ENCODE measurements around the gene SHROOM1. TPM values are rescaled to one million over a fixed set of nuclear protein-coding genes. Genes with fewer than 3 reads are reported as not detected.

SHROOM1 gene
- total RNA-seq, 2 experiments from 2014 or later = 0.60 to 2.4 TPM

GRCh38 chr5:132827943-132828673 is 2.3 kb downstream of the SHROOM1 start:
- ChIA-PET POLR2A (interaction anchor here (0.5 to 0.6 kb wide), 4 partner anchors 57 to 1163 kb away, joined by 3 to 5 read pairs (median 3); no protein-coding TSS in a partner anchor), CTCF (ENCODE audit: unreplicated experiment) (interaction anchor here (0.6 to 1.0 kb wide), 3 partner anchors 55 to 568 kb away, joined by 3 to 9 read pairs (median 4); no protein-coding TSS in a partner anchor)
- no peak for TF ChIP-seq CTCF (conservative IDR thresholded peaks at IDR 0.05; ENCODE audit: low read length)
- TF ChIP-seq EZH2phosphoT487 (IDR thresholded peaks at IDR 0.05; ENCODE audit: borderline replicate concordance, low read depth, low read length) = no peak
- H3K4me1 ChIP-seq (ENCODE audit: insufficient read depth, low read length, poor library complexity, severe bottlenecking) = peaks cover 5% of the 10 kb centered on the region
- DNase-seq (ENCODE audit: low spot score) = no peak
- no peak overlapping the region for H3K27ac ChIP-seq (ENCODE audit: low read depth, low read length, poor library complexity, severe bottlenecking)
- no peak overlapping the region for H3K4me2 ChIP-seq (ENCODE audit: low read length)
- no peaks in the 10 kb centered on the region for H3K36me3 ChIP-seq (ENCODE audit: insufficient read depth, low read length)
- H3K79me2 ChIP-seq (ENCODE audit: insufficient read depth, low read depth, low read length) = no peaks in the 10 kb centered on the region
- H3K9me2 ChIP-seq (ENCODE audit: insufficient read depth, low read length) = no peaks in the 10 kb centered on the region
- no TSS peak for BruUV-seq (replicated peaks)
- intact Hi-C loops (cut with micrococcal nuclease; ENCODE audit: unreplicated experiment) = no loop called here
- H3K9me3 ChIP-seq (ENCODE audit: low read length) = no peaks in the 10 kb centered on the region
- no peak overlapping the region for H3K4me3 ChIP-seq (ENCODE audit: low read depth, low read length, poor library complexity, severe bottlenecking)
- H2AFZ ChIP-seq (ENCODE audit: low read length) = no peak overlapping the region
- no peaks in the 10 kb centered on the region for H4K20me1 ChIP-seq (ENCODE audit: insufficient read depth, low read length)

GRCh38 chr5:132826424-132827082 is 3.9 kb downstream of the SHROOM1 start:
- Histone ChIP-seq H3K79me2 (ENCODE audit: insufficient read depth, low read depth, low read length) (no peaks in the 10 kb centered on the region), H3K36me3 (ENCODE audit: insufficient read depth, low read length) (no peaks in the 10 kb centered on the region), H4K20me1 (ENCODE audit: insufficient read depth, low read length) (no peaks in the 10 kb centered on the region), H3K4me3 (ENCODE audit: low read depth, low read length, poor library complexity, severe bottlenecking) (no peak overlapping the region), H2AFZ (ENCODE audit: low read length) (no peak overlapping the region), H3K4me2 (ENCODE audit: low read length) (no peak overlapping the region), H3K9me3 (ENCODE audit: low read length) (no peaks in the 10 kb centered on the region), H3K27ac (ENCODE audit: low read depth, low read length, poor library complexity, severe bottlenecking) (no peak overlapping the region), H3K9me2 (ENCODE audit: insufficient read depth, low read length) (no peaks in the 10 kb centered on the region), H3K4me1 (ENCODE audit: insufficient read depth, low read length, poor library complexity, severe bottlenecking) (peaks cover 5% of the 10 kb centered on the region)
- CTCF ChIA-PET (ENCODE audit: unreplicated experiment) = interaction anchor here (0.5 kb wide), 1 partner anchor 165 kb away, joined by 3 read pairs; no protein-coding TSS in a partner anchor
- POLR2A ChIA-PET = no interaction called here
- no peak for DNase-seq (ENCODE audit: low spot score)
- intact Hi-C loops (cut with micrococcal nuclease; ENCODE audit: unreplicated experiment) = no loop called here
- no peak for TF ChIP-seq CTCF (conservative IDR thresholded peaks at IDR 0.05; ENCODE audit: low read length)
- TF ChIP-seq EZH2phosphoT487 (IDR thresholded peaks at IDR 0.05; ENCODE audit: borderline replicate concordance, low read depth, low read length) = no peak
- no TSS peak for BruUV-seq (replicated peaks)
